Measurements from ENCODE around the gene SRBD1. TPM values are rescaled to one million over a fixed set of nuclear protein-coding genes. Genes with fewer than 3 reads are reported as not detected.

The SRBD1 gene
- total RNA-seq, 1 experiment from 2014 or later: 22.8 TPM

- TF ChIP-seq CREM (CRISPR knock-in tag; IDR thresholded peaks at IDR 0.05) (no peak), ATF1 (CRISPR knock-in tag; IDR thresholded peaks at IDR 0.05) (no peak), SMAD3 (CRISPR knock-in tag; IDR thresholded peaks at IDR 0.05; ENCODE audit: borderline replicate concordance) (no peak), ATF3 (CRISPR knock-in tag; conservative IDR thresholded peaks at IDR 0.05) (no peak), ARID4B (CRISPR knock-in tag; IDR thresholded peaks at IDR 0.05; ENCODE audit: borderline replicate concordance) (no peak), ZNF396 (CRISPR knock-in tag; IDR thresholded peaks at IDR 0.05; ENCODE audit: borderline replicate concordance) (no peak), NR2C2 (CRISPR knock-in tag; IDR thresholded peaks at IDR 0.05) (no peak), E2F5 (CRISPR knock-in tag; IDR thresholded peaks at IDR 0.05) (no peak), ZNF671 (CRISPR knock-in tag; IDR thresholded peaks at IDR 0.05) (no peak)
These were observed 216.9 kb downstream of the SRBD1 start (continued) for GRCh38 chr2:45394216-45394615.

GRCh38 chr2:45391866-45392265 is 219.2 kb downstream of the SRBD1 start:
- Mint-ChIP-seq H3K4me3 (no peak overlapping the region), H3K27ac (peak overlapping the region; percentile 98), H3K27me3 (ENCODE audit: low read depth) (no peaks in the 10 kb centered on the region), H3K36me3 (peaks cover 15% of the 10 kb centered on the region), H3K4me1 (peaks cover 69% of the 10 kb centered on the region), H3K9me3 (no peaks in the 10 kb centered on the region)
- POLR2A ChIA-PET: no interaction called here
- DNase-seq (ENCODE audit: low spot score): no peak
- TF ChIP-seq PRRX2 (CRISPR knock-in tag; IDR thresholded peaks at IDR 0.05) (no peak), FOXK1 (CRISPR knock-in tag; IDR thresholded peaks at IDR 0.05) (no peak), KAT7 (CRISPR knock-in tag; IDR thresholded peaks at IDR 0.05; ENCODE audit: borderline replicate concordance) (no peak), E2F1 (CRISPR knock-in tag; IDR thresholded peaks at IDR 0.05) (no peak), ZNF121 (CRISPR knock-in tag; IDR thresholded peaks at IDR 0.05) (no peak), TEAD1 (CRISPR knock-in tag; IDR thresholded peaks at IDR 0.05) (no peak), HMGA2 (CRISPR knock-in tag; IDR thresholded peaks at IDR 0.05) (no peak)
- CTCF ChIA-PET: no interaction called here
- no peak for ATAC-seq

- no peaks in the 10 kb centered on the region for H3K9me3 Mint-ChIP-seq
- DNase-seq (ENCODE audit: low spot score) (no peak), ATAC-seq (peak; percentile 71)
- H3K36me3 Mint-ChIP-seq: peaks cover 15% of the 10 kb centered on the region
- ChIA-PET CTCF (no interaction called here), POLR2A (interaction anchor here (0.6 kb wide), 1 partner anchor 16 kb away, joined by 4 read pairs; no protein-coding TSS in a partner anchor)
- H3K4me3 Mint-ChIP-seq: peak overlapping the region; percentile 16
- no peaks in the 10 kb centered on the region for H3K27me3 Mint-ChIP-seq (ENCODE audit: low read depth)
- TF ChIP-seq NFYB (CRISPR knock-in tag; conservative IDR thresholded peaks at IDR 0.05; ENCODE audit: low read depth): no peak
- H3K27ac Mint-ChIP-seq: peak overlapping the region; percentile 98
- H3K4me1 Mint-ChIP-seq: peaks cover 63% of the 10 kb centered on the region
These were observed 220.2 kb downstream of the SRBD1 start for GRCh38 chr2:45390861-45391260.

Data from WTC11 (cell line).